K562 (cell line): ENCODE results near the gene TMEM95. TPM values are rescaled to one million over a fixed set of nuclear protein-coding genes. Genes with fewer than 3 reads are reported as not detected.

ENCODE experiments used
- ATAC-seq: fragments of 200-7000 bp; cut with Tn5 transposase; 3 replicates; pipeline ENCODE4 v1.9.1; 2020; ENCODE audit warnings: moderate library complexity
- BruUV-seq: library from RNA; stranded (reverse); fragments of 400-500 nt; replicated peaks from 2 replicates; lab custom pipeline; 2021; lab: Mats Ljungman, UMichigan
- CTCF ChIA-PET: fragments of 300-600 bp; formaldehyde crosslinking; extraction: SDS; loops from one replicate; lab custom pipeline; 2021; ENCODE audit warnings: low intra/inter-chr PET ratio; lab: Yijun Ruan, JAX
- POLR2A ChIA-PET: fragments of 300-600, 350-650 bp; sonication (Branson Sonifier 250); formaldehyde crosslinking; extraction: SDS; loops from one replicate; lab custom pipeline; 2021; ENCODE audit warnings: antibody characterized with exemption, inconsistent platforms; lab: Yijun Ruan, JAX
- DNase-seq, 4 experiments: peaks; one replicate each; pipeline versions ENCODE4 v3.0.0 to v3.0.0-alpha.2; 2011 to 2018; ENCODE audit warnings: low spot score in 3 of 4, mixed read lengths in 3 of 4; ENCODE audit errors: extremely low read depth in 1 of 4
- FAIRE-seq: peaks from 2 replicates; lab custom pipeline; 2011; peaks lifted over from hg19 to GRCh38; lab: Jason Lieb, UNC
- H2AFZ ChIP-seq: 2 replicates; pipeline ENCODE4 v1.6.0; 2011; ENCODE audit warnings: low read depth, low read length, control low read depth, inconsistent platforms
- H3K27ac ChIP-seq: fragments of 200-600 bp; 3 replicates; pipeline ENCODE4 v1.8.0; 2011; ENCODE audit warnings: low read depth, mild to moderate bottlenecking, control low read depth, inconsistent platforms, low read length, moderate library complexity, mixed read lengths; ENCODE audit errors: extremely low read depth
- H3K27me3 ChIP-seq, 2 experiments: fragments of 300-600 bp in 1 of 2; 2 replicates in 1 of 2; 3 replicates in 1 of 2; pipeline versions ENCODE4 v1.6.0 to v1.8.0; 2011; ENCODE audit warnings: inconsistent platforms in 2 of 2, low read length in 2 of 2, mild to moderate bottlenecking in 1 of 2, mixed read lengths in 1 of 2, moderate library complexity in 1 of 2; ENCODE audit not compliant: control insufficient read depth in 2 of 2, insufficient read depth in 2 of 2
- H3K36me3 ChIP-seq: fragments of 300-600 bp; 3 replicates; pipeline ENCODE4 v1.8.0; 2011; ENCODE audit warnings: mild to moderate bottlenecking, low read length, inconsistent platforms; ENCODE audit not compliant: control insufficient read depth, insufficient read depth
- H3K4me1 ChIP-seq, 2 experiments: fragments of 200-600 bp in 1 of 2; replicated peaks in 1 of 2; 2 replicates in 1 of 2; 3 replicates in 1 of 2; pipeline versions ENCODE4 v1.5.1 to v1.8.0; 2011; ENCODE audit warnings: inconsistent platforms in 2 of 2, low read length in 2 of 2, mild to moderate bottlenecking in 1 of 2, mixed read lengths in 1 of 2, moderate library complexity in 1 of 2; ENCODE audit not compliant: control insufficient read depth in 2 of 2, insufficient read depth in 2 of 2
- H3K4me2 ChIP-seq: 2 replicates; pipeline ENCODE4 v1.6.1; 2011; ENCODE audit warnings: low read length, control low read depth, inconsistent platforms, mixed read lengths; ENCODE audit not compliant: insufficient read depth
- H3K4me3 ChIP-seq: fragments of 200-600 bp; sonication (generic), shearing (Covaris generic); 2 replicates; pipeline ENCODE4 v1.5.1; 2016; ENCODE audit warnings: control low read depth, inconsistent platforms
- H3K79me2 ChIP-seq: fragments of 200-600 bp; 3 replicates; pipeline ENCODE4 v1.8.0; 2011; ENCODE audit warnings: low read length, inconsistent platforms; ENCODE audit not compliant: control insufficient read depth, insufficient read depth
- H3K9ac ChIP-seq, 2 experiments: 2 replicates each; pipeline versions ENCODE4 v1.6.0 to v1.6.1; 2011; ENCODE audit warnings: low read depth in 2 of 2, low read length in 2 of 2, control low read depth in 1 of 2, inconsistent platforms in 1 of 2, mild to moderate bottlenecking in 1 of 2, mixed read lengths in 1 of 2; ENCODE audit not compliant: insufficient read depth in 1 of 2
- H3K9me1 ChIP-seq: one replicate; pipeline ENCODE4 v1.6.0; 2011; ENCODE audit warnings: inconsistent platforms, mild to moderate bottlenecking, low read length, moderate library complexity; ENCODE audit not compliant: control insufficient read depth, insufficient read depth
- H3K9me3 ChIP-seq: replicated peaks from 2 replicates; pipeline ENCODE4 v1.5.1; 2011; ENCODE audit warnings: low read depth, low read length, inconsistent platforms; ENCODE audit not compliant: control insufficient read depth, insufficient read depth
- H4K20me1 ChIP-seq: replicated peaks from 2 replicates; pipeline ENCODE4 v1.6.1; 2011; ENCODE audit warnings: low read length, inconsistent platforms, mixed read lengths; ENCODE audit not compliant: control insufficient read depth, insufficient read depth
- ARID1B ChIP-seq: fragments of 450-650 bp; IDR thresholded peaks from 2 replicates; pipeline ENCODE4 v1.6.1; 2016; ENCODE audit warnings: antibody characterized with exemption, mild to moderate bottlenecking, inconsistent platforms
- CBX1 ChIP-seq: sonication (generic); IDR thresholded peaks from 2 replicates; pipeline ENCODE4 v1.6.1; 2016; ENCODE audit warnings: antibody characterized with exemption, low read depth, mild to moderate bottlenecking
- EGR1 ChIP-seq: fragments of 450-650 bp; conservative IDR thresholded peaks from 2 replicates; pipeline ENCODE4 v1.6.1; 2017; ENCODE audit warnings: mild to moderate bottlenecking
- ETS2 ChIP-seq: IDR thresholded peaks from 2 replicates; pipeline ENCODE4 v1.6.1; 2016; ENCODE audit warnings: borderline replicate concordance, missing genetic modification characterization, mild to moderate bottlenecking, moderate library complexity, missing compliant biosample characterization; ENCODE audit not compliant: poor library complexity, severe bottlenecking
- FOXA3 ChIP-seq, 2 experiments: fragments of 450-650 bp in 1 of 2; sonication (generic) in 1 of 2; formaldehyde crosslinking; IDR thresholded peaks in 1 of 2; conservative IDR thresholded peaks in 1 of 2; 2 replicates each; pipeline versions ENCODE4 v1.4.0 to v1.8.0; 2020 to 2022; ENCODE audit warnings: mild to moderate bottlenecking in 2 of 2, missing genetic modification reagents in 1 of 2
- HMBOX1 ChIP-seq: sonication (generic); IDR thresholded peaks from 2 replicates; pipeline ENCODE4 v1.6.1; 2016
- NCOR1 ChIP-seq: fragments of 450-650 bp; IDR thresholded peaks from 2 replicates; pipeline ENCODE4 v1.6.1; 2016; ENCODE audit warnings: mild to moderate bottlenecking, moderate library complexity
- PYGO2 ChIP-seq: fragments of 450-650 bp; IDR thresholded peaks from 2 replicates; pipeline ENCODE4 v1.6.1; 2016; ENCODE audit warnings: mild to moderate bottlenecking, missing genetic modification characterization, moderate library complexity, missing compliant biosample characterization
- RBBP5 ChIP-seq: fragments of 200-600 bp; sonication (generic); IDR thresholded peaks from 2 replicates; pipeline ENCODE4 v1.6.1; 2012; ENCODE audit warnings: borderline replicate concordance, mild to moderate bottlenecking, low read length, control low read depth, inconsistent platforms; ENCODE audit not compliant: insufficient read depth, poor library complexity, severe bottlenecking
- SP1 ChIP-seq: sonication (generic); formaldehyde crosslinking; IDR thresholded peaks from 2 replicates; pipeline ENCODE4 v1.8.1; 2022; ENCODE audit warnings: mild to moderate bottlenecking, missing genetic modification reagents
- TSC22D4 ChIP-seq: fragments of 450-650 bp; IDR thresholded peaks from 2 replicates; pipeline ENCODE4 v1.6.1; 2016; ENCODE audit warnings: missing genetic modification characterization, missing biosample characterization, control low read depth
- ZBTB33 ChIP-seq: sonication (generic); formaldehyde crosslinking; IDR thresholded peaks from 2 replicates; pipeline ENCODE4 v1.8.1; 2023; ENCODE audit warnings: mild to moderate bottlenecking, missing genetic modification reagents
- ZBTB9 ChIP-seq: fragments of 450-650 bp; formaldehyde crosslinking; IDR thresholded peaks from 2 replicates; pipeline ENCODE4 v1.4.0; 2020; ENCODE audit warnings: mild to moderate bottlenecking, moderate library complexity
- ZNF174 ChIP-seq: fragments of 250-450 bp; sonication (Bioruptor Pico); IDR thresholded peaks from 2 replicates; pipeline ENCODE4 v1.4.0; 2020; ENCODE audit warnings: mild to moderate bottlenecking
- ZNF23 ChIP-seq: fragments of 250-450 bp; sonication (Bioruptor Pico); IDR thresholded peaks from 2 replicates; pipeline ENCODE4 v1.4.0; 2020; ENCODE audit warnings: mild to moderate bottlenecking
- ZNF311 ChIP-seq: fragments of 250-450 bp; sonication (Bioruptor Pico); IDR thresholded peaks from 2 replicates; pipeline ENCODE4 v1.4.0; 2020; ENCODE audit warnings: mild to moderate bottlenecking, moderate library complexity
- ZNF324 ChIP-seq: fragments of 250-450 bp; sonication (Bioruptor Pico); IDR thresholded peaks from 2 replicates; pipeline ENCODE4 v1.4.0; 2020; ENCODE audit warnings: mild to moderate bottlenecking
- ZNF347 ChIP-seq: fragments of 450-650 bp; formaldehyde crosslinking; IDR thresholded peaks from 2 replicates; pipeline ENCODE4 v1.4.0; 2020; ENCODE audit warnings: low read depth, mild to moderate bottlenecking, moderate library complexity
- ZNF699 ChIP-seq: fragments of 250-450 bp; sonication (Bioruptor Pico); IDR thresholded peaks from 2 replicates; pipeline ENCODE4 v1.8.0; 2021; ENCODE audit warnings: mild to moderate bottlenecking, moderate library complexity; ENCODE audit not compliant: insufficient replicate concordance
- WGBS: fragments of 100-300 bp; shearing (Covaris generic); methylation state at CpG from one replicate; pipeline ENCODE4 v1.1.6; 2016; ENCODE audit warnings: low coverage, mixed read lengths; ENCODE audit not compliant: insufficient coverage; ENCODE audit errors: missing lambda C conversion rate; 5-methylcytosine and 5-hydroxymethylcytosine counted together
- in situ Hi-C: fragments of 300-500 bp; cut with MboI; formaldehyde crosslinking; loops from 4 replicates; pipeline ENCODE4 v1.15.0; 2018; ENCODE audit warnings: inconsistent platforms, mixed read lengths
- intact Hi-C: fragments of 100-400 bp; cut with micrococcal nuclease; formaldehyde crosslinking; loops from 2 replicates; pipeline ENCODE4 v1.14.2; 2022
- polyA plus RNA-seq, 8 experiments: library from polyadenylated mRNA; depleted of rRNA in 4 of 8; stranded (reverse) in 5 of 8; unstranded in 3 of 8; fragments of >200 nt; fragmentation: Nextera tagmentation in 2 of 8; fragmentation: Illumina TruSeq in 1 of 8; extraction: Ambion mirVana in 2 of 8; extraction: Trizol in 1 of 8; gene quantifications; 2 replicates each; pipeline versions ENCODE4 v1.2.1 to v1.2.3, GENCODE V29; 2011 to 2014; ENCODE audit warnings: inconsistent platforms in 1 of 8, missing spikeins in 1 of 8
- total RNA-seq, 7 experiments: library from RNA; depleted of rRNA in 6 of 7; stranded (reverse); fragments of >200 nt in 6 of 7; fragmentation: Illumina TruSeq in 2 of 7; extraction: Trizol in 2 of 7; gene quantifications; 2 replicates each; pipeline versions ENCODE4 v1.2.1 to v1.2.3, GENCODE V29; 2011 to 2021; ENCODE audit warnings: low replicate concordance in 1 of 7

Gene TMEM95
- total and polyA plus RNA-seq, 9 of the 15 experiments (the other 6 are each of a cell fraction or from before 2014, with no cell fraction given), result not detected

GRCh38 chr17:7322520-7323194, 32.3 kb upstream of the TMEM95 start:
- no peaks in the 10 kb centered on the region for H4K20me1 ChIP-seq
- no peaks in the 10 kb centered on the region for H3K27me3 ChIP-seq
- no peak overlapping the region for H3K4me2 ChIP-seq
- H2AFZ ChIP-seq, result no peak overlapping the region
- WGBS, result 97% methylated on average over 8 of the region's 22 CpGs
- in situ Hi-C loops, result no loop called here
- BruUV-seq, result no TSS peak
- intact Hi-C loops, result no loop called here
- H3K4me3 ChIP-seq, result no peak overlapping the region
- no peaks in the 10 kb centered on the region for H3K9me3 ChIP-seq
- H3K79me2 ChIP-seq, result peaks cover 3% of the 10 kb centered on the region; the same call in 2 of the 3 replicates
- ChIA-PET CTCF (interaction anchor here (2.4 kb wide), 1 partner anchor 23 kb away, joined by 13 read pairs; no protein-coding TSS in a partner anchor), POLR2A (no interaction called here)
- no peak overlapping the region for H3K27ac ChIP-seq
- H3K4me1 ChIP-seq, result peaks cover 0 to 17% of the 10 kb centered on the region in 2 experiments; a peak in 2 of 5 replicates
- DNase-seq (no peak), ATAC-seq (no peak), FAIRE-seq (no peak)
- TF ChIP-seq ARID1B (no peak), NCOR1 (no peak), FOXA3 (CRISPR knock-in tag; conservative IDR thresholded peaks at IDR 0.05 in 1 of 2, IDR thresholded peaks at IDR 0.05 in 1 of 2) (no peak), ZNF699 (CRISPR knock-in tag) (no peak), ZNF347 (no peak), SP1 (CRISPR knock-in tag) (no peak), CBX1 (no peak), EGR1 (no peak), ZNF23 (no peak), ZNF311 (CRISPR knock-in tag) (no peak), ETS2 (tag) (no peak), ZNF324 (no peak), PYGO2 (tag) (no peak), TSC22D4 (no peak), ZBTB9 (CRISPR knock-in tag) (no peak), HMBOX1 (no peak), ZBTB33 (CRISPR knock-in tag) (no peak), ZNF174 (CRISPR knock-in tag) (no peak), RBBP5 (no peak)
- H3K9ac ChIP-seq, result no peak overlapping the region; a peak in 1 of 4 replicates
- no peaks in the 10 kb centered on the region for H3K9me1 ChIP-seq
- H3K36me3 ChIP-seq, result peaks cover 81% of the 10 kb centered on the region; the same call in 2 of the 3 replicates
